Putamen (tissue), 1 donor: ENCODE measurements around the gene BRSK1.

Experiments
- DNase-seq: peaks from one replicate; pipeline ENCODE4 v3.0.0-alpha.2; 2016; ENCODE audit warnings: low spot score

The BRSK1 gene

DNA sequence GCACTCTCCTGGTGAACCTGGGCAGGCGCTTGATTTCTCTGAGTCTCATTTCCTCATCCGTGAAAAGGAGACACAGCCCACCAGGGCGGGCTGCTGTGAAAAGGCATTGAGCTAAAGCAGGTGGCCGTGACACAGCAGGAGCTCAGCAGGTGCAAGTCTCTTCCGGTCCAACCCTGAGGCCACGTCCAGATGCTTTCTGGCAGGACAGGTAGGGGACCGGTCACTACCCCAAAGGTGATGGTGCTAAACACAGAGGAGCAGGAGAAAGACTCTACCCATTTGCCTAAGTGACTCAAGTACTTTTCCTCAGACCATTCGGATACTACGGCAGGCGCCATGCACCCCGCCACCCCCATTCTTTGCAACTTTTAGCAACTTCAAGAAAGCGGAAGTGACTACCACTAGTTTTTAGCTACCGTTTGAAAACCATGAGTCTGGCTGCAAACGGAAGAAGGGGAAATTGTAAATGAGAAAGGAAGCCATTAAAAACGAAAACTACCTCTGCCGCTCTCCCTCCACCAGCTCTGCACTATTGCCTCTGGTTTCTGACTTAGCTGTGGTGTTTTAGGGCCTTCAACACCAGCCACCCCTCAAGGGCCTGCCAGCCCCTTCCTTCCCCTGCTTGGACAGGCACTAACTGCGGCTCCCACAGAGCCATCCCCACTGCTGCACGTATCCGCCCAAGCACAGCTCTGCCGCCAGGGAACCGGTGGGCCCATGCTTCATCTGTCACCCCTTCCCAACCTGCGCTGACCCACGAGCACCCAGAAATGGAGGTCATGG lies 29.8 kb upstream of the BRSK1 start:
- no peak for DNase-seq

DNA sequence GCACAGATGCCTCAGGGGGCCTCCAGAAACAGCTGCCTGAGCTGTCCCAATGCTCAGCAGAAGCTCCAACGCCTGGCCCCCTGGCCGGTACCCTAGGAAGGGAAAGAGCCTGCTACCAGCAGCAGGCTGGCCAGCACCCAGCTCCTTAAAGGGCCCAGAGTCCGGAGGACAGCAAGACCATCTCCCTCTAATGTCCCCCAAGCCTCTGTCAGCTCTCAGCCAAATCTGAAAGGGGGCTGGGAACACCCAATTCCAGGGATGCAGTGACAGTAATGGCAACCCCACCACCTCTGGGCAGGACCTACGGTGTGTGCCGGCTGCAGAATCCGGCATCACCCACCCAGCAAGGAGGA lies 29.2 kb upstream of the BRSK1 start:
- DNase-seq = no peak

GRCh38 chr19:55255618-55256423 lies 28.0 kb upstream of the BRSK1 start:
- no peak for DNase-seq

GRCh38 chr19:55256562-55257460 lies 27.0 kb upstream of the BRSK1 start:
- no peak for DNase-seq

DNA sequence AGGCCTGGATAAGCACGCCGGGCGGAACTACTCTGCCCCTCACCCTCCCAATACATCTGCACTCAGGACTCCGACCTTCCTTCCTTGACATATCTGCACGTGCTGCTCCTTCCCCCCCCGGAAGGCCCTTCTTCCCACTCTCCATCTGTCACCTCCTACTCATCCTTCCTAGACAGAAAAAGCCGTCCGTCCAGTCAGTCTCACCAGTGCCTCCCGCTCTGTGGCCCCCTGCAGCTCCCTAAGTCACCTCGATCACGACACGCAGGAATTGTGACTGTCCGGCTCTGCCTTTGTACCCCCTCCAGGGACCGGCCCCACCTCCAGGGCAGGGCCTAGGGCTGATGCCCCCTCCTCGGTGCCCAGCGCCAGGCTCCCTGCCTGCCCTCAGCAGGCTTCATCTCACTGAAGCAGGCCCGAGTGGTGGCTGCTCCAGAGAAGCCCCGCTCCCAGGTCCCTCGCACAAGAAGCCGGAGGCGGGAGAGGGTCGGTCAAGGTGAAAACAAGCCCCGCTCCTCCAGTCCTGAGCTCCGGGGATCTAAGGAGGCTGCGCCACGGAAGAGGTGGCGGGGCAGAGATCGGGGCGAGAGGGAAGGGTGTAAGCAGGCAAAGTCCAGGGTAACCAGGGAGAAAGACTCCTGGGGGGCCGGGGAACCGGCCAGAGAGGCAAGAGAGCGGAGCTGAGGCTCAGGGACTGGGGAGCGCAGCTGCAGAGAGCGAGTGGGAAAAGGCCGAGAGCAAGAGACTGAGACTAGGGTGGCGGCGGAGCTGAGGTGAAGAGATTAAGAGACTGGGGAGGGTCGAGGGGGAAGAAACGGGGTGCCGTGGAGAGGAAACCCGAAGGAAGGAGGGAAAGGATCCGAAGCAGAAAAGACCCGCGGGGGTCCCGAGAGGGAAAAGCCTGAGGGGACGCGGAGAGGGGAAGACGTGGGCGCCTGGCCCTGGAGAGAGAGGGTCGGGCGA lies 26.1 kb upstream of the BRSK1 start:
- DNase-seq = no peak

GRCh38 chr19:55258476-55258827 lies 25.3 kb upstream of the BRSK1 start:
- DNase-seq = no peak

DNA sequence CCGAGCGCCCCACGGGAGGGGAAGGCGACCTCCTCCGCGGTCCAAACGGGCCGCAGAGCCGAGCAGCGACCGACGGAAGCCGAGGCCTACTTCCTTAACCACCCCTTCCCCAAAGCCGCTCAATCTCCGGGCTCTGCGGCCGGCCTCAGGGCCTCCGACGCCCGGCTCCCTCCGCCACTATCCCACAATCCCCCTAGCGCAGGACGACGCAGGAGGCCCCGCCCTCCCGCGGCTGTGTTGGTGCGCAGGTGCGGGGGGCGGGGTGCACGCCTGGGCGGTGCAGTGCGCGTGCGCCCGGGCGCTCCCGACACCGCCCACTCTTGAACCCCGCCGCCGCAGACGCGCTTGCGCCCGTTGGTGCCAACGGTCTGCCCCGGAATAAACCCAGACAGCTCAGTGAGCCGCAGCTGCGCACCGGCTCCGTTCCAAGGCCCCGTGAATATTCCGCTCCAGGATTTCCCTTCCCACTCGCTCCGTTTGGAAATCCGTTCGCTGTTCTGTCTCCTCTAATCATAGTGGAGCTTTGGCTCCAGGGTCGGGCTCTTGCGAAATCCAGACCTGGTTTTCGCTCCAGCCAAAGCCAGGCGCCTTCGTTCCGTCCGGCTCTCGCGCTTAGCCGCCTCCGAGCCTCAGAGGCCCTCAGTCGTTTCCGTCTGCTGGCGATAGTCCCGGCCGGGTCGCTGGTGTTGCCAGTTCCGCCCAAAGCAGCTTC lies 24.8 kb upstream of the BRSK1 start, which contains the start of gene PPP6R1:
TSS of gene PPP6R1 (minus strand) at position 190 of the 712 bp plus-strand sequence. CDS start 11,914 bp downstream, outside the sequence.
- DNase-seq = peak; percentile 99

DNA sequence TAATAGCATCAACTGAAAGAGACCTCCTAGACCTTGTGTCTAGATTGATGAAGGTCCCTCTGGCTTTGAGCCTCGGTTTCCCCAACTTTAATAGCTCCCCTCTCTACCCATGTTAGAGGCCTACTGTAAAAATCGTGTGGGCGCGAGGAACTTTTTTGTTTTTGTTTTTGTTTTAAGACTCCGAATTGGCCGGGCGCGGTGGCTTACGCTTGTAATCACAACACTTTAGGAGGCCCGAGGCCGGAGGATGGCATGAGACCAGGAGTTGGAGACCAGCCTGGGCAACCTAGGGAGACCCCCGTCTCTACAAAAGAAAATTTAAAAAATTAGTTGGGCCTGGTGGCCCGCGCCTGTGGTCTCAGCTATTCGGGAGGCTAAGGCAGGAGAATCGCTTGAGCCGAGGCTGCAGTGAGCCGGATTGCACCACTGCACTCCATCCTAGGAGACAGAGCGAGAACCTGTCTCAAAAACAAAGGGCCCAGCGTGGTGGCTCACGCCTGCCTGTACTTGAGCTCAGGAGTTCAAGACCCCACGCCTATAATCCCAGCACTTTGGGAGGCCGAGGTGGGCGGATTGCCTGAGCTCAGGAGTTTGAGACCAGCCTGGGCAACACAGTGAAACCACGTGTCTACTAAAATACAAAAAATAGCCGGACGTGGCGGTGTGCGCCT lies 24.1 kb upstream of the BRSK1 start:
- no peak for DNase-seq

DNA sequence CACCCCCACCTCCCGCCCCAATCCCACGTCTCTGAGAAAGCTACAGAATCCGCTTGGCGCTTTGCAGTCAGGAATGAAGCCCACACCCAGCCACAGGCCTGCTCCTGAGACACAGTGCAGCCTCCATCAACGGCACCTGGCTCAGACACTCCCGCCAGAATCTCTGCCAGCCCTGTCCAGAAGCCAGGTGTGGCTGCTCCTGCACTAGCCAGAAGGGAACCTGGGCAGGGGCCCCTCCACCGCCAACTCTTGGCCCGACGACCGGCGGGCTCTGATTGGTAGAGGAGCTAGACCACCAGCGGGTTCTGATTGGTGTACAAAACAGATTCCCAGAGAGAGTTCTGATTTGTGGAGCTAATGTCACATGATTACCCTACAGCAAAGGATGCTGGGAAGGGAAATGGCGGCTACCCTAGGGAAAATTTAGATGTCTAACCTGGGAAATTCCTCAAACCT lies 22.1 kb upstream of the BRSK1 start:
- no peak for DNase-seq

GRCh38 chr19:55262359-55262758 lies 21.4 kb upstream of the BRSK1 start:
- no peak for DNase-seq

DNA sequence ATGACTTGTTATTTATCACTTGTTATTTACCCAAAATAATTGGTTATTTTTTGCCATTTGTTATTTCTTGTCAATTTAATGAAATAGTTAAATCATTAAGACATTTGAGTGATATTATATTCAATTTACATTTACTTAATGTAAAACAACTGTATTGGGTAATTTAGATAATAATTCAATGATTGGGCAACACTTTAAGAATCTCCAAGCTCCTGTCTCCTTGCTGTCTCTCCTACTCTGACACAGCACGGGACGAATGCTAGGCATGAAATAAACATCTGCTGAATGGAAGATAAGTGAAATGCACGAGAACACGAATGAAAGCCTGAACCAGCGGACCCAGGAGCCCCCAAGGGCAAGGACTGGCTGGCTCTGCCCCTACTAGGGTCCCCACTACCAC lies 19.3 kb upstream of the BRSK1 start:
- DNase-seq = no peak

GRCh38 chr19:55265173-55265572 lies 18.6 kb upstream of the BRSK1 start:
- DNase-seq = no peak

DNA sequence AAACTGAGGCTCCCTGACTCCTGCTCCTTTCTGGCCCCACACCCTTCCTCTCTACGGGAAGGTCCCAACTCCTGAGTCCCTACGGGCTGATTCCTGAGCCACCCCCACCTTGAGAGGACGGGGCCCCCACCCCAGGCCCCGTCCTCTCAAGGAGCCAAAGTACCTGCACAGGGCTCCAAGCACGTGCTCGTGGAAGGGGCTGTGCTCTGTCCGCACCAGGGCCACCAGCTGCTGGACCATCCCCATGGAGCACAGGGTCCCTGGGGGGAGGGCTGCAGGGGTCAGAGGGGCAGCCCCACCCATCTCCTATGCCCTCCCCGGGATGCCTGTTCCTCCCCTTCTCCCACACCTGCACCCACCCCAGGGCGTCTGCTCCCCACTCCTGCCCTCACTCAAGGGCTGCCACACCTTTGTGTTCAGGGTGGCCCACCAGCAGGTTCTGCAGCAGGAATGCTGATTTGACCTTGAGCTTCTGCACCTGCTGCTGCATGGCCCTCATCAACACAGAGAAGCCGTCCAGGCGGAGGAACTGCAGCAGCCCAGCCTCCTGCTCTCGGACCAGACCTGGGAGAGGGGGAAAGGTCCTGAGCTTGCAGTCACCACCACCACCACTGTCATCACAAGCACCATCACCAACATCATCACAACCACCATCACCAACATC lies 17.9 kb upstream of the BRSK1 start:
- no peak for DNase-seq

GRCh38 chr19:55266404-55266803 lies 17.4 kb upstream of the BRSK1 start:
- DNase-seq = no peak

DNA sequence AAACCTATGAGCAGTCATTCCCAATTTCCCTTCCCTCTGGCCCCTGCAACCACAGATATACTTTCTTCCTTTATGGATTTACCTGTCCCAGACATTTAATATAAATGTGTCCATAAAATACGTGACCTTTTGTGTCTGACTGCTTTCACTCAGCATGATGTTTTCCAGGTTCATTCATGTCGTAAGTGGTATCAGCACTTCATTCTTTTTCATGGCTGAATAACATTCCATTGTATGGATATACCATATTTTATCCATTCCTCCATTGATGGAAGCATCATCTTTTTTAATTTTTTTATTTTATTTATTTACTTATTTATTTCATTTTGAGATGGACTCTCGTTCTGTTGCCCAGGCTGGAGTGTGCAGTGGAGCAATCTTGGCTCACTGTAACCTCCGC lies 17.0 kb upstream of the BRSK1 start:
- DNase-seq = no peak

GRCh38 chr19:55269299-55269698 lies 14.5 kb upstream of the BRSK1 start:
- DNase-seq = peak; percentile 71

- no peak for DNase-seq
These were observed 13.4 kb upstream of the BRSK1 start for GRCh38 chr19:55270172-55270942.

GRCh38 chr19:55272142-55272541 lies 11.7 kb upstream of the BRSK1 start:
- DNase-seq = no peak
